ENCODE data around the gene MYH14. TPM values are rescaled to one million over a fixed set of nuclear protein-coding genes. Genes with fewer than 3 reads are reported as not detected.

The MYH14 gene
- total and polyA plus RNA-seq, 9 of the 15 experiments (the other 6 are each of a cell fraction or from before 2014, with no cell fraction given), result 0.04 to 0.86 (median 0.19) TPM; not detected in 2

GRCh38 chr19:50269653-50270052, 66.2 kb downstream of the MYH14 start (continued):
- TF ChIP-seq, protein P1, sequence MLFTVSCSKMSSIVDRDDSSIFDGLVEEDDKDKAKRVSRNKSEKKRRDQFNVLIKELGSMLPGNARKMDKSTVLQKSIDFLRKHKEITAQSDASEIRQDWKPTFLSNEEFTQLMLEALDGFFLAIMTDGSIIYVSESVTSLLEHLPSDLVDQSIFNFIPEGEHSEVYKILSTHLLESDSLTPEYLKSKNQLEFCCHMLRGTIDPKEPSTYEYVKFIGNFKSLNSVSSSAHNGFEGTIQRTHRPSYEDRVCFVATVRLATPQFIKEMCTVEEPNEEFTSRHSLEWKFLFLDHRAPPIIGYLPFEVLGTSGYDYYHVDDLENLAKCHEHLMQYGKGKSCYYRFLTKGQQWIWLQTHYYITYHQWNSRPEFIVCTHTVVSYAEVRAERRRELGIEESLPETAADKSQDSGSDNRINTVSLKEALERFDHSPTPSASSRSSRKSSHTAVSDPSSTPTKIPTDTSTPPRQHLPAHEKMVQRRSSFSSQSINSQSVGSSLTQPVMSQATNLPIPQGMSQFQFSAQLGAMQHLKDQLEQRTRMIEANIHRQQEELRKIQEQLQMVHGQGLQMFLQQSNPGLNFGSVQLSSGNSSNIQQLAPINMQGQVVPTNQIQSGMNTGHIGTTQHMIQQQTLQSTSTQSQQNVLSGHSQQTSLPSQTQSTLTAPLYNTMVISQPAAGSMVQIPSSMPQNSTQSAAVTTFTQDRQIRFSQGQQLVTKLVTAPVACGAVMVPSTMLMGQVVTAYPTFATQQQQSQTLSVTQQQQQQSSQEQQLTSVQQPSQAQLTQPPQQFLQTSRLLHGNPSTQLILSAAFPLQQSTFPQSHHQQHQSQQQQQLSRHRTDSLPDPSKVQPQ (CRISPR knock-in tag; IDR thresholded peaks at IDR 0.05; ENCODE audit: borderline replicate concordance), result no peak
- TF ChIP-seq ZBTB1 (CRISPR knock-in tag; IDR thresholded peaks at IDR 0.05; ENCODE audit: borderline replicate concordance, low read depth) (no peak), HIVEP1 (CRISPR knock-in tag; IDR thresholded peaks at IDR 0.05) (peak; percentile 45; the same call in 1 of the 2 replicates), CBX2 (IDR thresholded peaks at IDR 0.05; ENCODE audit: insufficient read depth, low read length, poor library complexity, severe bottlenecking) (no peak), CTCF (IDR thresholded peaks at IDR 0.05 in 2 of 3, conservative IDR thresholded peaks at IDR 0.05 in 1 of 3; ENCODE audit: insufficient read depth in 2 of 3, low read depth in 1 of 3, low read length in 3 of 3) (no peak), FOXM1 (IDR thresholded peaks at IDR 0.05; ENCODE audit: low read depth) (peak; percentile 91), FOXM1 (CRISPR knock-in tag; IDR thresholded peaks at IDR 0.05; ENCODE audit: low read depth) (no peak), CBX5 (IDR thresholded peaks at IDR 0.05; ENCODE audit: borderline replicate concordance, low read depth) (no peak), KDM5B (IDR thresholded peaks at IDR 0.05; ENCODE audit: insufficient replicate concordance, low read depth, low read length) (no peak), ZEB2 (IDR thresholded peaks at IDR 0.05) (peak; percentile 89), NEUROD1 (IDR thresholded peaks at IDR 0.05; ENCODE audit: borderline replicate concordance, low read depth, low read length, partially characterized antibody) (peak; percentile 77), ZNF398 (CRISPR knock-in tag; IDR thresholded peaks at IDR 0.05) (no peak), ZNF324 (CRISPR knock-in tag; IDR thresholded peaks at IDR 0.05) (no peak), ZNF232 (CRISPR knock-in tag; IDR thresholded peaks at IDR 0.05) (no peak), ZNF12 (CRISPR knock-in tag; IDR thresholded peaks at IDR 0.05) (no peak), CBX3 (IDR thresholded peaks at IDR 0.05; ENCODE audit: borderline replicate concordance in 1 of 2, low read length in 2 of 2) (peak in 1 of 2 experiments; percentile 41; a peak in 1 of 3 replicates), FOXK2 (conservative IDR thresholded peaks at IDR 0.05 in 1 of 2, IDR thresholded peaks at IDR 0.05 in 1 of 2; ENCODE audit: low read depth in 2 of 2) (no peak)

Measured in K562 (cell line).